Testis (tissue), 3 donors: ENCODE data around the gene PSAP. TPM values are rescaled to one million over a fixed set of nuclear protein-coding genes. Genes with fewer than 3 reads are reported as not detected.

Source experiments
- DNase-seq: peaks from one replicate; pipeline ENCODE4 v3.0.0-alpha.2; 2019
- H3K27ac ChIP-seq, 2 donors: fragments of 200-600 bp; sonication (generic); one replicate each; pipeline ENCODE4 v1.5.1; 2019
- H3K27me3 ChIP-seq: fragments of 200-600 bp; sonication (generic); one replicate; pipeline ENCODE4 v1.5.1; 2019
- H3K36me3 ChIP-seq: fragments of 200-600 bp; sonication (generic); one replicate; pipeline ENCODE4 v1.5.1; 2017; ENCODE audit warnings: low read depth; ENCODE audit errors: missing control alignments
- H3K4me1 ChIP-seq: fragments of 200-600 bp; sonication (generic); one replicate; pipeline ENCODE4 v1.5.1; 2019
- H3K4me3 ChIP-seq, 2 donors: fragments of 200-600 bp; sonication (generic); one replicate each; pipeline ENCODE4 v1.5.1; 2017 to 2019
- H3K9me3 ChIP-seq: fragments of 200-600 bp; sonication (generic); one replicate; pipeline ENCODE4 v1.5.1; 2017
- CTCF ChIP-seq, 3 experiments: fragments of 450-650 bp in 2 of 3; fragments of 200-600 bp in 1 of 3; sonication (generic) in 1 of 3; IDR thresholded peaks; one replicate each; pipeline ENCODE4 v1.5.1; 2016 to 2019; ENCODE audit warnings: antibody characterized with exemption in 3 of 3, mild to moderate bottlenecking in 2 of 3, moderate library complexity in 1 of 3
- POLR2A ChIP-seq: fragments of 450-650 bp; IDR thresholded peaks from one replicate; pipeline ENCODE4 v1.6.1; 2017; ENCODE audit warnings: antibody characterized with exemption, mild to moderate bottlenecking, moderate library complexity
- WGBS, 2 donors: methylation state at CpG; one replicate each; pipeline ENCODE4 v1.1.5; 2018; 5-methylcytosine and 5-hydroxymethylcytosine counted together
- intact Hi-C: fragments of 100-400 bp; cut with DNase I; formaldehyde crosslinking; loops from one replicate; pipeline ENCODE4 v1.15.1; 2023; ENCODE audit warnings: low total_unique reads
- polyA plus RNA-seq: library from polyadenylated mRNA; stranded (reverse); fragments of 350-450 nt; fragmentation: Illumina TruSeq; extraction: RNeasy Lipid Tissue Mini Kit (QIAGEN cat#74804); gene quantifications from one replicate; pipeline ENCODE4 v1.2.3, GENCODE V29; 2014; ENCODE audit warnings: low read depth, low replicate concordance; ENCODE audit not compliant: insufficient read depth
- total RNA-seq, 2 donors: library from RNA; depleted of rRNA; stranded (reverse); fragments of >200 nt; gene quantifications; one replicate each; pipeline ENCODE4 v1.2.3, GENCODE V29; 2016

The PSAP gene
- total and polyA plus RNA-seq, 3 donors from 2014 or later = 1,011 to 1,399 (median 1,346) TPM

GRCh38 chr10:71893920-71894319, 42.9 kb upstream of the PSAP start:
- whole genome bisulfite sequencing, 2 donors = 88 to 90% methylated on average over 8 of the region's 8 CpGs
- H3K4me3 ChIP-seq = no peak overlapping the region
- H3K36me3 ChIP-seq = no peaks in the 10 kb centered on the region
- no peak for DNase-seq
- H3K9me3 ChIP-seq = no peaks in the 10 kb centered on the region
- no peak overlapping the region for H3K27ac ChIP-seq
- H3K27me3 ChIP-seq = no peaks in the 10 kb centered on the region
- intact Hi-C loops = loop anchor here (10.0 kb wide), 1 partner anchor 441 kb away; no protein-coding TSS in a partner anchor
- TF ChIP-seq POLR2A (no peak), CTCF (IDR thresholded peaks at IDR 0.05) (no peak)
- peaks cover 5% of the 10 kb centered on the region for H3K4me1 ChIP-seq

- intact Hi-C loops = loop anchor here (10.0 kb wide), 1 partner anchor 441 kb away; no protein-coding TSS in a partner anchor
- DNase-seq = no peak
- TF ChIP-seq CTCF (IDR thresholded peaks at IDR 0.05) (no peak), POLR2A (no peak)
- Histone ChIP-seq H3K9me3 (no peaks in the 10 kb centered on the region), H3K27ac (no peak overlapping the region), H3K27me3 (no peaks in the 10 kb centered on the region), H3K4me1 (peaks cover 5% of the 10 kb centered on the region), H3K4me3 (no peak overlapping the region), H3K36me3 (no peaks in the 10 kb centered on the region)
- WGBS, 2 donors = 89 to 91% methylated on average over 10 to 12 of the region's 12 CpGs
Measured at GRCh38 chr10:71893258-71893815, 42.3 kb upstream of the PSAP start.

- TF ChIP-seq CTCF (IDR thresholded peaks at IDR 0.05) (no peak), POLR2A (no peak)
- Histone ChIP-seq H3K4me3 (no peak overlapping the region), H3K4me1 (peaks cover 14% of the 10 kb centered on the region), H3K27ac (peak overlapping the region in 1 of 2 donors; percentile 19), H3K9me3 (no peaks in the 10 kb centered on the region), H3K36me3 (no peaks in the 10 kb centered on the region), H3K27me3 (no peaks in the 10 kb centered on the region)
- DNase-seq = no peak
- WGBS, 2 donors = 90 to 93% methylated on average over 7 of the region's 7 CpGs
- intact Hi-C loops = loop anchor here (10.0 kb wide), 1 partner anchor 443 kb away; no protein-coding TSS in a partner anchor
Measured at GRCh38 chr10:71891437-71891836, 40.4 kb upstream of the PSAP start.

- Histone ChIP-seq H3K9me3 (no peaks in the 10 kb centered on the region), H3K4me3 (peak overlapping the region; percentile 56 to 59), H3K36me3 (no peaks in the 10 kb centered on the region), H3K27me3 (no peaks in the 10 kb centered on the region), H3K4me1 (peaks cover 14% of the 10 kb centered on the region), H3K27ac (peak overlapping the region; percentile 16 to 81)
- DNase-seq = no peak
- intact Hi-C loops = no loop called here
- 29 to 39% methylated on average over 9 of the region's 9 CpGs for WGBS, 2 donors
- TF ChIP-seq CTCF (IDR thresholded peaks at IDR 0.05) = no peak
- no peak for TF ChIP-seq POLR2A
Measured at GRCh38 chr10:71889388-71889987, 38.4 kb upstream of the PSAP start.
